Fibroblast of lung (primary cell): ENCODE results near the gene LIF.

Experiments
- EZH2 ChIP-seq: IDR thresholded peaks from 2 replicates; pipeline ENCODE4 v1.5.1; 2012; ENCODE audit warnings: low read length, control low read depth, mild to moderate bottlenecking; ENCODE audit errors: missing control alignments
- TF ChIP-seq, protein P1 (sequence below), 2 donors: IDR thresholded peaks in 1 of 2; conservative IDR thresholded peaks in 1 of 2; 1 replicate in 1 of 2; 2 replicates in 1 of 2; pipeline ENCODE4 v1.5.1; 2011 to 2012; ENCODE audit warnings: low read length in 2 of 2, control low read depth in 1 of 2, inconsistent platforms in 1 of 2, low read depth in 1 of 2, mild to moderate bottlenecking in 1 of 2

DNA sequence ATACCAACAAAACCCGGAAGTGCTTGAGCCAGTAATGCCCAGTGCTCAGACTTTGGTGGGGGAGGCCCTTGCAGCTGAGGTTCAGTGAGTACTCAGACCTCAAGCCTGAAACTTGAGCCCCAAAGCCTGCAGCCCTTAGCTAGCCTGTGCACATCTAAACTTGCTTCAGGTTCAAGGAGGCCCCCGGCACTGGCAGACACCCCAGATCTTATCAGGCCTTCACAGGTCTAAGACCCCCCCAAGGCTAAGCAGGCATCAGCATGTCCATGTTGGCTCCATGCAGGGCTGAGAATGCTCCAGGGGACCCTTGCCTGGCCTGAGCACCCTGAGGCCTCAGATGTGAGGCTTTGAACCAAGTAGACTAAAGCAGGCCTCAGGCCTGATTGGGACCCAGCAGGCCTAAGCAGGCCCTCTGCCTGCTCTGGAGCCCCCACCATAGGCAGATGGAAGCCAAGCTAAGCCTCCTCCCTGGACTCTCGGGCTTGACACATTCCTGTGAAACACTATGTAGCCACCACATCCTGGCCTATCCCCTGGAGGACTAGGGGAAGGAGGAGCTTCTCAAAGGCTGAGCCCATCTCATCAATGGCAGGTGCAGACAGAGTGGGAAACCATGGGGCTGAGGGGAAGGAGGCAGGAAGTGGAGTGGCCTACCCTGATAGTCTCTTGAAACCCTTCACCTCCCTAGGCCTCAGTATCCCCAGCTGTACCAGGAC lies 43.9 kb upstream of the LIF start:
- no peak for TF ChIP-seq EZH2
- TF ChIP-seq, protein P1, sequence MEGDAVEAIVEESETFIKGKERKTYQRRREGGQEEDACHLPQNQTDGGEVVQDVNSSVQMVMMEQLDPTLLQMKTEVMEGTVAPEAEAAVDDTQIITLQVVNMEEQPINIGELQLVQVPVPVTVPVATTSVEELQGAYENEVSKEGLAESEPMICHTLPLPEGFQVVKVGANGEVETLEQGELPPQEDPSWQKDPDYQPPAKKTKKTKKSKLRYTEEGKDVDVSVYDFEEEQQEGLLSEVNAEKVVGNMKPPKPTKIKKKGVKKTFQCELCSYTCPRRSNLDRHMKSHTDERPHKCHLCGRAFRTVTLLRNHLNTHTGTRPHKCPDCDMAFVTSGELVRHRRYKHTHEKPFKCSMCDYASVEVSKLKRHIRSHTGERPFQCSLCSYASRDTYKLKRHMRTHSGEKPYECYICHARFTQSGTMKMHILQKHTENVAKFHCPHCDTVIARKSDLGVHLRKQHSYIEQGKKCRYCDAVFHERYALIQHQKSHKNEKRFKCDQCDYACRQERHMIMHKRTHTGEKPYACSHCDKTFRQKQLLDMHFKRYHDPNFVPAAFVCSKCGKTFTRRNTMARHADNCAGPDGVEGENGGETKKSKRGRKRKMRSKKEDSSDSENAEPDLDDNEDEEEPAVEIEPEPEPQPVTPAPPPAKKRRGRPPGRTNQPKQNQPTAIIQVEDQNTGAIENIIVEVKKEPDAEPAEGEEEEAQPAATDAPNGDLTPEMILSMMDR (conservative IDR thresholded peaks at IDR 0.05 in 1 of 2, IDR thresholded peaks at IDR 0.05 in 1 of 2; ENCODE audit: low read depth in 1 of 2, low read length in 2 of 2), result no peak
